IPS-20b (cell line): Measurements from ENCODE around the gene CNTLN.

Experiments used
- H3K27ac ChIP-seq: one replicate; pipeline ENCODE4 v1.5.1; 2013; ENCODE audit warnings: low read length
- H3K27me3 ChIP-seq: 2 replicates; pipeline ENCODE4 v1.6.1; 2013; ENCODE audit warnings: mild to moderate bottlenecking, low read length, inconsistent platforms; ENCODE audit not compliant: insufficient read depth
- H3K36me3 ChIP-seq: 2 replicates; pipeline ENCODE4 v1.6.1; 2013; ENCODE audit warnings: low read depth, mild to moderate bottlenecking, inconsistent platforms, low read length, moderate library complexity; ENCODE audit not compliant: insufficient read depth
- H3K4me1 ChIP-seq: 2 replicates; pipeline ENCODE4 v1.6.1; 2013; ENCODE audit warnings: mild to moderate bottlenecking, control low read depth, inconsistent platforms, low read length, moderate library complexity; ENCODE audit not compliant: insufficient read depth
- H3K4me3 ChIP-seq: 2 replicates; pipeline ENCODE4 v1.5.1; 2013; ENCODE audit warnings: mild to moderate bottlenecking, low read length, inconsistent platforms
- H3K9ac ChIP-seq: 2 replicates; pipeline ENCODE4 v1.6.1; 2013; ENCODE audit warnings: low read depth, mild to moderate bottlenecking, inconsistent platforms, low read length, moderate library complexity
- H3K9me3 ChIP-seq: 2 replicates; pipeline ENCODE4 v1.6.1; 2013; ENCODE audit warnings: mild to moderate bottlenecking, low read depth, low read length, inconsistent platforms; ENCODE audit not compliant: insufficient read depth

CNTLN gene

DNA sequence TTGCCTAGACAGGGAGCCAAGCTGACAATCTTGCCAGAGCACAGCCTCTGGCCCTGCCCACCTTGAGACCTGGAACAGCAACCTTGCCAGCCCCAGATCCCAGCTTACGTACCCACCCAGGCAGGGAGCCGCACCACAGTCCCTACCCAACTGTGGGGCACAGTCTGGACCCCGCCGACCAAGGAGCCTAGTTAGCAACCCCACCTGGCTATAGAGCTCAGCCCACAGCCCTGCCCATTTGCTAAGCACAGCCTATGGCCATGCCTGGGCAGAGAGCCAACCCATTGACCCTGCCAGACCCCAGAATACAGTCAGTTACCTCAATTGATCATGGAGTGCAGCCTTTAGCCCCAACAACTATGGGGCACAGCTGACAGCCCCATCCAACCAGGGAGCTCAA, 346.1 kb downstream of the CNTLN start:
- Histone ChIP-seq H3K27ac (no peak overlapping the region), H3K27me3 (no peaks in the 10 kb centered on the region), H3K9me3 (no peaks in the 10 kb centered on the region), H3K36me3 (no peaks in the 10 kb centered on the region), H3K4me3 (no peak overlapping the region), H3K4me1 (no peaks in the 10 kb centered on the region), H3K9ac (no peak overlapping the region)

GRCh38 chr9:17481565-17481964, 346.7 kb downstream of the CNTLN start:
- no peak overlapping the region for H3K27ac ChIP-seq
- H3K9ac ChIP-seq, result no peak overlapping the region
- H3K4me1 ChIP-seq, result no peaks in the 10 kb centered on the region
- H3K36me3 ChIP-seq, result no peaks in the 10 kb centered on the region
- H3K27me3 ChIP-seq, result no peaks in the 10 kb centered on the region
- no peaks in the 10 kb centered on the region for H3K9me3 ChIP-seq
- H3K4me3 ChIP-seq, result no peak overlapping the region

- Histone ChIP-seq H3K9ac (no peak overlapping the region), H3K4me3 (no peak overlapping the region), H3K4me1 (no peaks in the 10 kb centered on the region), H3K27ac (no peak overlapping the region), H3K9me3 (no peaks in the 10 kb centered on the region), H3K27me3 (no peaks in the 10 kb centered on the region), H3K36me3 (peaks cover 6% of the 10 kb centered on the region; the same call in 1 of the 2 replicates)
Observed at GRCh38 chr9:17484906-17485305, 350.1 kb downstream of the CNTLN start.

GRCh38 chr9:17486396-17486795, 351.6 kb downstream of the CNTLN start:
- Histone ChIP-seq H3K27ac (no peak overlapping the region), H3K4me1 (no peaks in the 10 kb centered on the region), H3K4me3 (no peak overlapping the region), H3K27me3 (no peaks in the 10 kb centered on the region), H3K9ac (no peak overlapping the region), H3K9me3 (no peaks in the 10 kb centered on the region), H3K36me3 (peaks cover 6% of the 10 kb centered on the region; the same call in 1 of the 2 replicates)

DNA sequence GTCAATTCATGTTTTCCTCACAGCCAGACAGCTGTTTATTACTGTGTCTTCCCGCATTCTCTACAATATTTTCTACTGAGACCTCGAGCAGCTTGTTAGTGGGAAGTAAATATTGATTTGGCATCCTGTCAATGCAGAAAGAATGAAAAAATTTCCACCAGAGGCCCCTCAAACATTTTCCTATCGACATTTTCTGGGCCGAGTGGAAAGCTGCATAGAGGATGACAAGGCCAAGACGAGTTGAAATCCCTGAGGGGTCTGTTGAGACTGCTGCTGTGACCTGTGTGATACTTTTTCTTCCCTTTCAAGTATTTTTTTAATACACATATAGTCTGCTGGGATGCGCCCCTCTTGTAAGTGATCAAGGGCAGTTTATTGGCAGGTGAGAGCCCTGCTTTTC, 352.6 kb downstream of the CNTLN start:
- no peak overlapping the region for H3K27ac ChIP-seq
- no peak overlapping the region for H3K4me3 ChIP-seq
- H3K4me1 ChIP-seq, result no peaks in the 10 kb centered on the region
- peaks cover 6% of the 10 kb centered on the region; the same call in 1 of the 2 replicates for H3K36me3 ChIP-seq
- H3K9me3 ChIP-seq, result no peaks in the 10 kb centered on the region
- no peaks in the 10 kb centered on the region for H3K27me3 ChIP-seq
- H3K9ac ChIP-seq, result no peak overlapping the region

- no peak overlapping the region for H3K27ac ChIP-seq
- no peak overlapping the region for H3K9ac ChIP-seq
- H3K9me3 ChIP-seq, result no peaks in the 10 kb centered on the region
- no peak overlapping the region for H3K4me3 ChIP-seq
- H3K4me1 ChIP-seq, result no peaks in the 10 kb centered on the region
- peaks cover 6% of the 10 kb centered on the region; the same call in 1 of the 2 replicates for H3K36me3 ChIP-seq
- H3K27me3 ChIP-seq, result no peaks in the 10 kb centered on the region
Observed at GRCh38 chr9:17488662-17489061, 353.8 kb downstream of the CNTLN start.

DNA sequence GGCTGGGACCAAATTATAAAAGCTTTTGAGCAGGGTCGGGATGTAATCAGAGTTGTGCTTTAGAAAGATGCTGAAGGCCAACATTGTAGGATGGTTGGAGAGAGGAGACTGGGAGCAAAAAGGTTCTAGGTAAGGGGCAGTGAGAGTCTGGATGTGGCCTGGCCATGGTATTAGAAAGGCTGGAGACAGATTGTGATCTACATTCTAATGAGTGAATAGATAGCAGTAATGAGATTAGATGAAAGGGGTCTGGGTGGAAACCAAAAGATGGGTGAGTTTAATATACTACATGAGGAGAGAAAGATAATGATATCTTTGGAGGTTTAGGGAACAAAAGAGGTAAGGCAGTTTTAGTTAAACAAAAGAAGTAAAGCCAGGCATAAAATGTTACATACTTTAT, 355.3 kb downstream of the CNTLN start:
- Histone ChIP-seq H3K9ac (no peak overlapping the region), H3K4me3 (no peak overlapping the region), H3K9me3 (no peaks in the 10 kb centered on the region), H3K27me3 (no peaks in the 10 kb centered on the region), H3K27ac (no peak overlapping the region), H3K4me1 (no peaks in the 10 kb centered on the region), H3K36me3 (peaks cover 6% of the 10 kb centered on the region; the same call in 1 of the 2 replicates)

GRCh38 chr9:17491780-17492179, 356.9 kb downstream of the CNTLN start:
- Histone ChIP-seq H3K9ac (no peak overlapping the region), H3K4me3 (no peak overlapping the region), H3K4me1 (no peaks in the 10 kb centered on the region), H3K9me3 (no peaks in the 10 kb centered on the region), H3K27me3 (no peaks in the 10 kb centered on the region), H3K27ac (no peak overlapping the region), H3K36me3 (peaks cover 12% of the 10 kb centered on the region; the same call in 1 of the 2 replicates)

DNA sequence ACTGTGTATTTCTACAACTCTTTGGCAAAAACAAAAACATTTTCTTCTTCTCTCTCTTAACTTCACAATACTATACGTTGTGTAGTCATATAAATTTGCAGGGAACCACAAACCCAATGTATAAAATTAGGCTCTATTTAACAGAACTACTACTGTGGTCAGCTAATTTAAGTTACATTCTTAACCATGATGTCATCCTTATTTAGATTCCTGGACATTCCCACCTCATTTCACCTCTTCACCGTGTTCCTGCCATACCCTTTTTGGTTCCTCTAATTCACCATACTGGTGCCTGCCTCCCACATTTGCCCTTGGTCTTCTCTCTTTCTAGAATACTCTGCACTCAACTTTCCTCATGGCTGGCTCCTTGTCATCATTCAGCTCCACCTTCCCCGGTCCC, 368.4 kb downstream of the CNTLN start:
- Histone ChIP-seq H3K4me1 (no peaks in the 10 kb centered on the region), H3K27me3 (no peaks in the 10 kb centered on the region), H3K4me3 (no peak overlapping the region), H3K27ac (no peak overlapping the region), H3K9ac (no peak overlapping the region), H3K9me3 (no peaks in the 10 kb centered on the region), H3K36me3 (no peaks in the 10 kb centered on the region)

- Histone ChIP-seq H3K27me3 (no peaks in the 10 kb centered on the region), H3K27ac (no peak overlapping the region), H3K9me3 (no peaks in the 10 kb centered on the region), H3K9ac (no peak overlapping the region), H3K36me3 (no peaks in the 10 kb centered on the region), H3K4me3 (no peak overlapping the region), H3K4me1 (no peaks in the 10 kb centered on the region)
Observed at GRCh38 chr9:17509151-17509550, 374.3 kb downstream of the CNTLN start.

GRCh38 chr9:17509701-17510100, 374.9 kb downstream of the CNTLN start:
- H3K4me1 ChIP-seq, result no peaks in the 10 kb centered on the region
- H3K36me3 ChIP-seq, result no peaks in the 10 kb centered on the region
- no peak overlapping the region for H3K4me3 ChIP-seq
- H3K27ac ChIP-seq, result no peak overlapping the region
- no peak overlapping the region for H3K9ac ChIP-seq
- H3K27me3 ChIP-seq, result no peaks in the 10 kb centered on the region
- H3K9me3 ChIP-seq, result no peaks in the 10 kb centered on the region

GRCh38 chr9:17519761-17520160, 384.9 kb downstream of the CNTLN start:
- H3K36me3 ChIP-seq, result no peaks in the 10 kb centered on the region
- no peak overlapping the region for H3K4me3 ChIP-seq
- H3K27ac ChIP-seq, result no peak overlapping the region
- no peaks in the 10 kb centered on the region for H3K9me3 ChIP-seq
- no peaks in the 10 kb centered on the region for H3K27me3 ChIP-seq
- H3K4me1 ChIP-seq, result peaks cover 15% of the 10 kb centered on the region; the same call in 1 of the 2 replicates
- H3K9ac ChIP-seq, result no peak overlapping the region; the same call in 1 of the 2 replicates
